B cell (primary cell): Measurements from ENCODE around the gene LURAP1L. TPM values are rescaled to one million over a fixed set of nuclear protein-coding genes. Genes with fewer than 3 reads are reported as not detected.

Experiments
- ATAC-seq: fragments of 200-7000 bp; cut with Tn5 transposase; one replicate; pipeline ENCODE4 v1.10.0; 2021; ENCODE audit warnings: low read depth, mild to moderate bottlenecking, moderate number of reproducible peaks, moderate library complexity
- CTCF ChIA-PET: fragments of 350-600 bp; sonication (Branson Sonifier 250); formaldehyde crosslinking; loops from one replicate; lab custom pipeline; 2021; ENCODE audit warnings: antibody characterized with exemption, inconsistent platforms; lab: Charles Lee
- POLR2A ChIA-PET: fragments of 350-600 bp; sonication (Branson Sonifier 250); formaldehyde crosslinking; loops from one replicate; lab custom pipeline; 2021; ENCODE audit warnings: antibody characterized with exemption; lab: Charles Lee
- DNase-seq: peaks from one replicate; pipeline ENCODE4 v3.0.0; 2013
- H2AFZ ChIP-seq: 2 replicates; pipeline ENCODE4 v1.6.1; 2012; ENCODE audit warnings: mild to moderate bottlenecking, low read depth, low read length; ENCODE audit not compliant: insufficient read depth, poor library complexity, severe bottlenecking
- H3K27ac ChIP-seq, 2 donors: 1 replicate in 1 of 2; 2 replicates in 1 of 2; pipeline ENCODE4 v1.5.1; 2012 to 2013; ENCODE audit warnings: low read length in 2 of 2, mild to moderate bottlenecking in 2 of 2, moderate library complexity in 1 of 2
- H3K27me3 ChIP-seq, 4 experiments: fragments of 200-600 bp in 1 of 4; sonication (generic) in 1 of 4; replicated peaks in 1 of 4; 1 replicate in 2 of 4; 2 replicates in 2 of 4; pipeline versions ENCODE4 v1.6.1 to v1.7.0; 2013 to 2016; ENCODE audit warnings: low read length in 3 of 4, mild to moderate bottlenecking in 2 of 4, mixed read lengths in 1 of 4, moderate library complexity in 1 of 4; ENCODE audit not compliant: insufficient read depth in 4 of 4, control insufficient read depth in 3 of 4; ENCODE audit errors: control extremely low read depth in 1 of 4
- H3K36me3 ChIP-seq, 2 experiments: replicated peaks in 1 of 2; 1 replicate in 1 of 2; 2 replicates in 1 of 2; pipeline versions ENCODE4 v1.6.1 to v1.7.1; 2013; ENCODE audit warnings: low read length in 1 of 2; ENCODE audit not compliant: insufficient read depth in 2 of 2, control insufficient read depth in 1 of 2; ENCODE audit errors: control extremely low read depth in 1 of 2, extremely low read depth in 1 of 2
- H3K4me1 ChIP-seq, 2 donors: fragments of 200-600 bp in 1 of 2; sonication (generic) in 1 of 2; 1 replicate in 1 of 2; 2 replicates in 1 of 2; pipeline versions ENCODE4 v1.5.1 to v1.6.1; 2013 to 2017; ENCODE audit warnings: low read length in 2 of 2; ENCODE audit not compliant: control insufficient read depth in 2 of 2, insufficient read depth in 2 of 2
- H3K4me2 ChIP-seq: replicated peaks from 2 replicates; pipeline ENCODE3; 2012; ENCODE audit warnings: mild to moderate bottlenecking, low read depth, low read length; ENCODE audit not compliant: poor library complexity, severe bottlenecking
- H3K4me3 ChIP-seq, 5 experiments: fragments of 200-600 bp in 1 of 5; sonication (generic) in 1 of 5; 1 replicate in 3 of 5; 2 replicates in 2 of 5; pipeline versions ENCODE4 v1.5.1 to v1.7.0; 2011 to 2016; ENCODE audit warnings: low read length in 4 of 5, mild to moderate bottlenecking in 4 of 5, low read depth in 2 of 5, control low read depth in 1 of 5, moderate library complexity in 1 of 5; ENCODE audit not compliant: insufficient read depth in 1 of 5; ENCODE audit errors: control extremely low read depth in 1 of 5, extremely low read depth in 1 of 5
- H3K79me2 ChIP-seq: fragments of 200-600 bp; sonication (generic); one replicate; pipeline ENCODE4 v1.6.0; 2016; ENCODE audit warnings: low read length; ENCODE audit not compliant: control insufficient read depth, insufficient read depth
- H3K9ac ChIP-seq: fragments of 200-600 bp; sonication (generic); 2 replicates; pipeline ENCODE4 v1.6.1; 2017; ENCODE audit warnings: mild to moderate bottlenecking, low read length, moderate library complexity
- H3K9me3 ChIP-seq, 3 donors: one replicate each; pipeline versions ENCODE4 v1.6.1 to v1.7.1; 2013; ENCODE audit warnings: low read length in 2 of 3; ENCODE audit not compliant: control insufficient read depth in 2 of 3, insufficient read depth in 1 of 3; ENCODE audit errors: control extremely low read depth in 1 of 3
- H4K20me1 ChIP-seq: 2 replicates; pipeline ENCODE4 v1.6.0; 2012; ENCODE audit warnings: mild to moderate bottlenecking, low read length; ENCODE audit not compliant: insufficient read depth, control insufficient read depth, poor library complexity, severe bottlenecking
- H3K27ac Mint-ChIP-seq: one replicate; pipeline ENCODE4 v1.8.0; 2021; ENCODE audit warnings: mixed read lengths
- H3K27me3 Mint-ChIP-seq: one replicate; pipeline ENCODE4 v1.8.0; 2021; ENCODE audit warnings: mixed read lengths
- H3K4me1 Mint-ChIP-seq: one replicate; pipeline ENCODE4 v1.8.0; 2021; ENCODE audit warnings: mixed read lengths
- H3K4me3 Mint-ChIP-seq: one replicate; pipeline ENCODE4 v1.8.0; 2021; ENCODE audit warnings: mixed read lengths
- H3K9me3 Mint-ChIP-seq: one replicate; pipeline ENCODE4 v1.8.0; 2022; ENCODE audit warnings: mixed read lengths; ENCODE audit not compliant: insufficient read depth
- EZH2 ChIP-seq: IDR thresholded peaks from 2 replicates; pipeline ENCODE4 v1.6.1; 2012; ENCODE audit warnings: borderline replicate concordance, low read depth, mild to moderate bottlenecking, moderate library complexity, low read length; ENCODE audit not compliant: insufficient read depth, poor library complexity, severe bottlenecking
- WGBS: methylation state at CpG from one replicate; pipeline ENCODE4 v1.1.5; 2013; ENCODE audit warnings: missing lambda C conversion rate; ENCODE audit not compliant: insufficient coverage; 5-methylcytosine and 5-hydroxymethylcytosine counted together
- intact Hi-C: fragments of 100-400 bp; cut with micrococcal nuclease; formaldehyde crosslinking; loops from one replicate; pipeline ENCODE4 v1.10.0; 2022
- polyA plus RNA-seq: library from polyadenylated mRNA; depleted of rRNA; stranded (reverse); fragments of >200 nt; gene quantifications from 2 replicates; pipeline ENCODE4 v1.2.3, GENCODE V29; 2012
- total RNA-seq, 2 donors: library from RNA; stranded (reverse); fragments of 120-200 nt in 1 of 2; gene quantifications; 1 replicate in 1 of 2; 2 replicates in 1 of 2; pipeline versions ENCODE4 v1.2.3 to v1.2.4, GENCODE V29; 2013 to 2022
- TF ChIP-seq, protein P1 (sequence below): fragments of 200-600 bp; IDR thresholded peaks from one replicate; pipeline ENCODE4 v1.8.0; 2022; ENCODE audit warnings: antibody characterized with exemption, mild to moderate bottlenecking

Gene LURAP1L
- total and polyA plus RNA-seq, 2 donors (not counting 1 experiment from before 2014, with no cell fraction given), result not detected

DNA sequence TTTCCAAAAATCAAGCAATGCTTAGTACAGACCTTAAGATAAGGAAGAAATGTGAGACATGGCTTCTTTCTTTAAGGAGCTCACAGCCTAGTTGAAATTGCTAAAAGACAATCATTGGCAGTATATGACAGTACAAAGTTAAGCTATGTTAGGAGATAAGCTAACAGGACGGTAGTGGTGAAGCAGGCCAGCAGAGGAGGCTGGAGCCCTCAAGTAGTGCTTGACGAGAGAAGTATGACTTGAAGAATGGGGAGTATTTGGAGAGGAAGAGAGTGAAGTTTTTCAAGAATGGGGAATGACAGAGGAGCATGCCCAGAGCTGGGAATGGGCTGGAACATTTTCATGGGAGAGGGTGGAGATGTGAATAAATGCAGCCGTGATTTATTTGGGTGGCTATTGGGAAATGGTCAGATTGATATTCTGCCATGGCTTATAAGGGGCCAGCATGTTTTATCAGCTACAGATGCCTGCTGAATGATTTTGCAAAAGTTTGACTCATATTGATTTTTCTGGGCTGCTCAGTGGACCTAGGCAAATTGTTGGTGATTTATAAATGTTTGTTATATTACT is 43.7 kb downstream of the LURAP1L start:
- H3K36me3 ChIP-seq, result no peaks in the 10 kb centered on the region
- POLR2A ChIA-PET, result no interaction called here
- H3K9me3 ChIP-seq, result no peaks in the 10 kb centered on the region
- 85% methylated on average over 3 of the region's 3 CpGs for WGBS
- TF ChIP-seq, protein P1, sequence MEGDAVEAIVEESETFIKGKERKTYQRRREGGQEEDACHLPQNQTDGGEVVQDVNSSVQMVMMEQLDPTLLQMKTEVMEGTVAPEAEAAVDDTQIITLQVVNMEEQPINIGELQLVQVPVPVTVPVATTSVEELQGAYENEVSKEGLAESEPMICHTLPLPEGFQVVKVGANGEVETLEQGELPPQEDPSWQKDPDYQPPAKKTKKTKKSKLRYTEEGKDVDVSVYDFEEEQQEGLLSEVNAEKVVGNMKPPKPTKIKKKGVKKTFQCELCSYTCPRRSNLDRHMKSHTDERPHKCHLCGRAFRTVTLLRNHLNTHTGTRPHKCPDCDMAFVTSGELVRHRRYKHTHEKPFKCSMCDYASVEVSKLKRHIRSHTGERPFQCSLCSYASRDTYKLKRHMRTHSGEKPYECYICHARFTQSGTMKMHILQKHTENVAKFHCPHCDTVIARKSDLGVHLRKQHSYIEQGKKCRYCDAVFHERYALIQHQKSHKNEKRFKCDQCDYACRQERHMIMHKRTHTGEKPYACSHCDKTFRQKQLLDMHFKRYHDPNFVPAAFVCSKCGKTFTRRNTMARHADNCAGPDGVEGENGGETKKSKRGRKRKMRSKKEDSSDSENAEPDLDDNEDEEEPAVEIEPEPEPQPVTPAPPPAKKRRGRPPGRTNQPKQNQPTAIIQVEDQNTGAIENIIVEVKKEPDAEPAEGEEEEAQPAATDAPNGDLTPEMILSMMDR, result no peak
- TF ChIP-seq EZH2, result no peak
- H3K4me1 Mint-ChIP-seq, result no peaks in the 10 kb centered on the region
- H3K9ac ChIP-seq, result no peak overlapping the region
- H4K20me1 ChIP-seq, result no peaks in the 10 kb centered on the region
- no peaks in the 10 kb centered on the region for H3K27me3 Mint-ChIP-seq
- H3K9me3 Mint-ChIP-seq, result no peaks in the 10 kb centered on the region
- ATAC-seq (no peak), DNase-seq (no peak)
- intact Hi-C loops, result no loop called here
- no peaks in the 10 kb centered on the region for H3K79me2 ChIP-seq
- no peak overlapping the region for H3K27ac ChIP-seq
- no peaks in the 10 kb centered on the region for H3K27me3 ChIP-seq
- no peak overlapping the region for H3K4me2 ChIP-seq
- CTCF ChIA-PET, result no interaction called here
- H3K4me1 ChIP-seq, result no peaks in the 10 kb centered on the region
- H3K4me3 ChIP-seq, result no peak overlapping the region
- no peak overlapping the region for H2AFZ ChIP-seq
- no peak overlapping the region for H3K27ac Mint-ChIP-seq
- no peak overlapping the region for H3K4me3 Mint-ChIP-seq

DNA sequence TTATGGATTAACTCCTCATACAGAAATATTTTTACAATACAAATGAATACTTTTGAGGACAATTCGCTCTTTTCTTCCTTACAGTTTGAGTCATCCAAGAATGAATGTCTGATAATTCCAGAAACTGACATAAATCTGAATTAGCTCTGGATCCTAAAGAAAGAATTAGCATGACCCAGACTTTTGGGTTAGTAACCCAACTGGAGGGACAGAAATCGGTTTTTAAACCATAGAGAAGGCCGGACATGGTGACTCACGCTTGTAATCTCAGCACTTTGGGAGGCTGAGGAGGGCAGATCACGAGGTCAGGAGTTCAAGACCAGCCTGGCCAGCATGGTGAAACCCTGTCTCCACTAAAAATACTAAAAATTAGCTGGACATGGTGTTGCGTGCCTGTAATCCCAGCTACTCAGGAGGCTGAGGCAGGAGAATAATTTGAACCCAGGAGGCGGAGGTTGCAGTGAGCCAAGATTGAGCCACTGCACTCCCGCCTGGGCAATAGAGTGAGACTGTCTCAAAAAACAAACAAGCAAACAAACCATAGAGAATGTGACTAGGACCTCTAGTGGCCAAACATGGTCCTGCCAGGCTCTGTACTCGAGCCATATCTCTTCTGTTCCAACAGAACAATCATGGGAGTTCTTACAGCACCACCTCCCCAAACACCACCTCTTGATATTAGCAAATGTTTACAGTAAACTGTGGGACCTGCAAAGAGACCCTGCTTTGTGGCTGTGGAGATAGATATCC is 44.8 kb downstream of the LURAP1L start:
- TF ChIP-seq, protein P1, result no peak
- no peak for TF ChIP-seq EZH2
- Histone ChIP-seq H3K9ac (no peak overlapping the region), H3K79me2 (no peaks in the 10 kb centered on the region), H3K27me3 (no peaks in the 10 kb centered on the region), H3K4me2 (no peak overlapping the region), H3K36me3 (no peaks in the 10 kb centered on the region), H3K4me1 (no peaks in the 10 kb centered on the region), H2AFZ (no peak overlapping the region), H3K9me3 (no peaks in the 10 kb centered on the region), H4K20me1 (no peaks in the 10 kb centered on the region), H3K4me3 (no peak overlapping the region), H3K27ac (no peak overlapping the region)
- Mint-ChIP-seq H3K9me3 (no peaks in the 10 kb centered on the region), H3K27me3 (no peaks in the 10 kb centered on the region), H3K4me1 (no peaks in the 10 kb centered on the region), H3K4me3 (no peak overlapping the region), H3K27ac (no peak overlapping the region)
- 95% methylated on average over 5 of the region's 9 CpGs for WGBS
- ChIA-PET POLR2A (no interaction called here), CTCF (no interaction called here)
- ATAC-seq (no peak), DNase-seq (no peak)
- intact Hi-C loops, result no loop called here
